ENCODE data around the gene HLF.

Gene HLF

DNA sequence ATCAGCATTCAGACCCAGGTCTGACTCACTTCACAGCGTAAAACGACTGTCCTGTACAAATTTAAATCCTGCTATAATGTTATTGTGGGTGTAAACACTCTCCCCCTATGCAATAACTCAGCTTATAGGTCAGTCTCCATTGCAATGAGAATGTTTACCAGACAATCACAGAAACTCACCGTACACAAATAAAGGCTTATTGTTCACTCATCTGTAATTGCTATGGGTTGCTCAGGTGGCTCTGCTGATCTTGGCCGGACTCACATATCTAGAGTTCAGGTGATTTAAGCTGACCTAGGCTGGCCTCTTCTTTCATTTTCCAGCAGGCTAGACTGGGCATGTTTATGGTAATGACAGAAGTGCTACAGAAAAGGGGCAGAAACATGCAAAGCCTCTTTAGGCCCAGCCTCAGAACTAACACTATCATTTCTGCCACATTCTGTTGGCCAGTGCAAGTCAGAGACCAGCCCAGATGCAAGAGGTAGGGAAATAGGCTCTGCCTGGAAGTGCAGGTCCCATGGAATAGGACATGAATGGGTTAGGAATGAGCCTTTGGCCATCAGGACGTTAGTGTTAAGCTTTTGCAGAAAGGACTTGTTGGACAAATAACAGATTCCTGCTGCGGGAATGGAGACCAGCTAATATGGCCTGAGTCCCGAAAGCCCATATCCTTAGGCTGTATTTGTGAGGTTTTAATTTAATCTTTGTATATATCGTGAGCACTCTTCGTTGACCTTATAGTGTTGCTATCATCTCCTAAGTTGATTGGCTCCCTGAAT, 44.0 kb downstream of the HLF start:
- H3K4me3 ChIP-seq (ENCODE audit: low read depth, low read length), result no peak overlapping the region
- no peak for DNase-seq (ENCODE audit: low read depth)
- TF ChIP-seq CTCF (conservative IDR thresholded peaks at IDR 0.05; ENCODE audit: low read depth, low read length), result no peak

DNA sequence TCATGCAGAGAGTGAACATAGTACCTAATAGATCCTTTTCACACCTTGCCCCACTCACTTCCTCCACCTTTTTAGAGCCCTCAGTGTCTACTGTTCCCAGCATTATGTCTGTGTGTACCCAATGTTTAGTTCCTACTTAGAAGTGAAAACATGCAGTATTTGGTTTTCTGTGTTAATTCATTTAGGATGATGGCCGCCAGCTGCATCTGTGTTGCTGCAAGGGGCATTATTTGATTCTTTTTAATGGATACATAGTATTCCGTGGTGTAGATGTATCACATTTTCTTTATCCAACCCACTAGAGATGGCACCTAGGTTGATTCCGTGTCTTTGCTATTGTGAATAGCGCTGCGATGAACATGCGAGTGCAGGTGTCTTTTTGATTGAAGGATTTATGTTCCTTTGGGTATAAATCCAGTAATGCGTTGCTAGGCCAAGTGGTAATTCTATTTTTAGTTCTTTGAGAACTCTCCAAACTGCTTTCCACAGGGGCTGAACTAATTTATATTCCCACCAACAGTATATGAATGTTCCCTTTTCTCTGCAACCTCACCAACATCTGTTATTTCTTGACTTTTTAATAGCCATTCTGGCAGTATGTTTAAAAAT, 47.1 kb downstream of the HLF start:
- TF ChIP-seq CTCF (conservative IDR thresholded peaks at IDR 0.05; ENCODE audit: low read depth, low read length), result no peak
- no peak for DNase-seq (ENCODE audit: low read depth)
- H3K4me3 ChIP-seq (ENCODE audit: low read depth, low read length), result no peak overlapping the region

- DNase-seq (ENCODE audit: low read depth), result no peak
- H3K4me3 ChIP-seq (ENCODE audit: low read depth, low read length), result no peak overlapping the region
- no peak for TF ChIP-seq CTCF (conservative IDR thresholded peaks at IDR 0.05; ENCODE audit: low read depth, low read length)
These were observed 48.1 kb downstream of the HLF start for GRCh38 chr17:55312852-55313251.

DNA sequence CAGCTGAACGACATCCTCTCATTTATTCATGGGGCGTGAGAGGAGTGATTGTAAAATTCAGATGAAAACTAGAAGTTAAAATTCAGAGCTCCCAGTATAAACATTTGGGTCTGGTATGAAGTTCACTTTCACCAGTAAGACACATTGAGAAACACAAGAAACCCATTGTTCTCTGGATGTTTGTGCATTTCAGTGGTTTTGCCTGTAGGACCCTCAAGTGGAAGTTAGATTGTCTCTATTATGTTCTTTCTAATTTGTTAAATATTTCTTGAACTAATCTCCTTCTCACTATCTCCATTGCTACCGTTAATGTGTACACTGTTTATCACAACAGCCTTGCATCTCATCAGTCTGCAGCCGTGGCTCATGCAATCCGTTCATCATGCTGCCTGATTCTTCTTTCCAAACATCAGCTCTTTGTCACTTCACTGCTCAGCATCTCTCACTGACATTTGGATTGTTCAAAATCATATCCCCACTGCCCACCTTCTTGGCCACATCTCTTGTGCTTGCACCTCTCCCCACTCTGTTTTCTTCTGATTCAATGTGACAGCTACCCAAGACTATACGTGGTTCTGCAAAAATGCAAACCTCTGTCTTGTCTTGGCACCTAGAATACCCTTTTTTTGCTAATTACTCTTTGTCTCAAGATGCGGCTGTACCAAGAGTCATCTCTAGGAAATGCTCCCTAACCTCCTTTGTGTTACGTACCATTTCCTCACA, 49.5 kb downstream of the HLF start:
- no peak for TF ChIP-seq CTCF (conservative IDR thresholded peaks at IDR 0.05; ENCODE audit: low read depth, low read length)
- H3K4me3 ChIP-seq (ENCODE audit: low read depth, low read length), result no peak overlapping the region
- no peak for DNase-seq (ENCODE audit: low read depth)

- no peak overlapping the region for H3K4me3 ChIP-seq (ENCODE audit: low read depth, low read length)
- no peak for TF ChIP-seq CTCF (conservative IDR thresholded peaks at IDR 0.05; ENCODE audit: low read depth, low read length)
- no peak for DNase-seq (ENCODE audit: low read depth)
These were observed 50.2 kb downstream of the HLF start for GRCh38 chr17:55314784-55315491.

GRCh38 chr17:55316499-55316898, 51.7 kb downstream of the HLF start:
- DNase-seq (ENCODE audit: low read depth), result no peak
- no peak overlapping the region for H3K4me3 ChIP-seq (ENCODE audit: low read depth, low read length)
- no peak for TF ChIP-seq CTCF (conservative IDR thresholded peaks at IDR 0.05; ENCODE audit: low read depth, low read length)

Measured in choroid plexus epithelial cell (primary cell).